Caco-2 (cell line): ENCODE results near the gene GIMAP6. TPM values are rescaled to one million over a fixed set of nuclear protein-coding genes. Genes with fewer than 3 reads are reported as not detected.
"Not testable (repeated sequence)": the region's sequence is repeated elsewhere in the genome, so short reads cannot be mapped to it uniquely, and the experiment has no call there.

Experiments
- BruUV-seq: library from RNA; stranded (reverse); fragments of 400-500 nt; replicated peaks from 2 replicates; lab custom pipeline; 2021; lab: Mats Ljungman, UMichigan
- CTCF ChIA-PET: fragments of 300-600 bp; sonication (Branson Sonifier 250); formaldehyde crosslinking; loops from one replicate; lab custom pipeline; 2022; ENCODE audit warnings: antibody characterized with exemption; lab: Charles Lee
- POLR2A ChIA-PET: fragments of 300-600 bp; sonication (Branson Sonifier 250); formaldehyde crosslinking; loops from one replicate; lab custom pipeline; 2022; ENCODE audit warnings: antibody characterized with exemption; lab: Charles Lee
- DNase-seq, 2 experiments: peaks; one replicate each; pipeline versions ENCODE4 v3.0.0 to v3.0.0-alpha.2; 2020 to 2022
- H3K27me3 ChIP-seq: replicated peaks from 2 replicates; pipeline ENCODE4 v1.6.0; 2011; ENCODE audit warnings: low read length; ENCODE audit not compliant: control insufficient read depth, insufficient read depth
- H3K36me3 ChIP-seq: 2 replicates; pipeline ENCODE4 v1.5.1; 2011; ENCODE audit warnings: low read length; ENCODE audit not compliant: control insufficient read depth, insufficient read depth
- H3K4me1 ChIP-seq: fragments of 250-450 bp; sonication (Bioruptor Pico); 2 replicates; pipeline ENCODE4 v1.5.1; 2020; ENCODE audit warnings: mild to moderate bottlenecking
- H3K4me3 ChIP-seq: 2 replicates; pipeline ENCODE4 v1.5.1; 2011; ENCODE audit warnings: low read depth, mild to moderate bottlenecking, control low read depth, low read length
- H3K9me3 ChIP-seq: fragments of 250-450 bp; sonication (Bioruptor Pico); 2 replicates; pipeline ENCODE4 v1.5.1; 2020; ENCODE audit warnings: mild to moderate bottlenecking, moderate library complexity
- H3K27ac Mint-ChIP-seq: one replicate; pipeline ENCODE4 v1.8.0; 2022; ENCODE audit warnings: mixed read lengths; ENCODE audit not compliant: unreplicated experiment
- H3K27me3 Mint-ChIP-seq: one replicate; pipeline ENCODE4 v1.8.0; 2022; ENCODE audit warnings: mixed read lengths; ENCODE audit not compliant: insufficient read depth, unreplicated experiment
- H3K36me3 Mint-ChIP-seq: one replicate; pipeline ENCODE4 v1.8.0; 2022; ENCODE audit warnings: mild to moderate bottlenecking, mixed read lengths; ENCODE audit not compliant: insufficient read depth, unreplicated experiment
- H3K4me1 Mint-ChIP-seq: one replicate; pipeline ENCODE4 v1.8.0; 2022; ENCODE audit warnings: low read depth, mixed read lengths; ENCODE audit not compliant: unreplicated experiment
- H3K4me3 Mint-ChIP-seq: one replicate; pipeline ENCODE4 v1.8.0; 2022; ENCODE audit warnings: mild to moderate bottlenecking, moderate library complexity, mixed read lengths; ENCODE audit not compliant: unreplicated experiment
- H3K9me3 Mint-ChIP-seq: one replicate; pipeline ENCODE4 v1.8.0; 2022; ENCODE audit warnings: mixed read lengths; ENCODE audit not compliant: unreplicated experiment
- intact Hi-C: fragments of 100-400 bp; cut with micrococcal nuclease; formaldehyde crosslinking; loops from one replicate; pipeline ENCODE4 v1.10.0; 2022; ENCODE audit not compliant: unreplicated experiment
- total RNA-seq: library from RNA; stranded (reverse); gene quantifications from 2 replicates; pipeline ENCODE4 v1.2.3, GENCODE V29; 2022
- TF ChIP-seq, protein P1 (sequence below), 2 experiments: fragments of 200-600 bp in 1 of 2; IDR thresholded peaks; 1 replicate in 1 of 2; 2 replicates in 1 of 2; pipeline versions ENCODE4 v1.5.1 to v1.8.0; 2011 to 2022; ENCODE audit warnings: antibody characterized with exemption in 1 of 2, control low read depth in 1 of 2, inconsistent platforms in 1 of 2, low read depth in 1 of 2, low read length in 1 of 2, mild to moderate bottlenecking in 1 of 2, moderate library complexity in 1 of 2; ENCODE audit not compliant: insufficient read depth in 1 of 2, severe bottlenecking in 1 of 2, unreplicated experiment in 1 of 2

The GIMAP6 gene
- total RNA-seq, 1 experiment from 2014 or later = not detected

DNA sequence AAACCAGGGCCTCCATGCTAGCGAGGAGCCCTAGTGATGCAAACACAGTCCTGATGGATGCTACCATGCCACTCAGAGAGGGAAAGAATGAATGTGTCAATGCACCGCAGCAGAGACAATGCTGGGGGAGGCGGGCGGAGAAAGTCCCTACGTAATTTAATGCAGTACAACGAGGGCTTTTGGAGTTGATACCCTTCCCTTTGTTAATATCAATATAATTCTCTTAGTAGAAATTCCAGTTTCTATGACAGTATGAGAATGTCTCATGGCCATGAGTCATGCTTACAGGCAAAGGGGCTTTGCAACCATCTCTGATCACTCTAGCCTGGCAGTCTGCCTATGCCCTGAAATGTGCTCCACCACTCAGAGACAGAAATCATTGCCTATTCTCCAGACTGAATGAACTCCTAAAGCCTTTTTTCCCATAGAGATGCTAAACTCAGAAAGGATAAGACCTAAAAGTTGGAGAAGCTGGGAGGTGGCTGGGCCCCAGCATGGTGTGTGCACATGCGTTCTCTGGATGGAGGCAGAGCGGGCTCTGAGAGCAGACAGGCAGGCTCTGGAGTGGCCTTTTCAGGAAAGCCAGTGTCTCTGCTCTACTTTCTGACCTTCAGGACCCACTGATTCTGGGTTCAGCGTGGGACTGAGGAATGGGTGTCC lies 33.0 kb upstream of the GIMAP6 start:
- no TSS peak for BruUV-seq
- no peak overlapping the region for H3K27ac Mint-ChIP-seq
- no peak overlapping the region for H3K4me3 Mint-ChIP-seq
- peaks cover 5% of the 10 kb centered on the region for H3K9me3 ChIP-seq
- no peaks in the 10 kb centered on the region for H3K4me1 Mint-ChIP-seq
- no peaks in the 10 kb centered on the region for H3K36me3 ChIP-seq
- H3K4me3 ChIP-seq = no peak overlapping the region
- peaks cover 10% of the 10 kb centered on the region for H3K9me3 Mint-ChIP-seq
- DNase-seq = no peak
- no peaks in the 10 kb centered on the region for H3K36me3 Mint-ChIP-seq
- CTCF ChIA-PET = no interaction called here
- peaks cover 8% of the 10 kb centered on the region for H3K27me3 Mint-ChIP-seq
- intact Hi-C loops = no loop called here
- TF ChIP-seq, protein P1, sequence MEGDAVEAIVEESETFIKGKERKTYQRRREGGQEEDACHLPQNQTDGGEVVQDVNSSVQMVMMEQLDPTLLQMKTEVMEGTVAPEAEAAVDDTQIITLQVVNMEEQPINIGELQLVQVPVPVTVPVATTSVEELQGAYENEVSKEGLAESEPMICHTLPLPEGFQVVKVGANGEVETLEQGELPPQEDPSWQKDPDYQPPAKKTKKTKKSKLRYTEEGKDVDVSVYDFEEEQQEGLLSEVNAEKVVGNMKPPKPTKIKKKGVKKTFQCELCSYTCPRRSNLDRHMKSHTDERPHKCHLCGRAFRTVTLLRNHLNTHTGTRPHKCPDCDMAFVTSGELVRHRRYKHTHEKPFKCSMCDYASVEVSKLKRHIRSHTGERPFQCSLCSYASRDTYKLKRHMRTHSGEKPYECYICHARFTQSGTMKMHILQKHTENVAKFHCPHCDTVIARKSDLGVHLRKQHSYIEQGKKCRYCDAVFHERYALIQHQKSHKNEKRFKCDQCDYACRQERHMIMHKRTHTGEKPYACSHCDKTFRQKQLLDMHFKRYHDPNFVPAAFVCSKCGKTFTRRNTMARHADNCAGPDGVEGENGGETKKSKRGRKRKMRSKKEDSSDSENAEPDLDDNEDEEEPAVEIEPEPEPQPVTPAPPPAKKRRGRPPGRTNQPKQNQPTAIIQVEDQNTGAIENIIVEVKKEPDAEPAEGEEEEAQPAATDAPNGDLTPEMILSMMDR (IDR thresholded peaks at IDR 0.05; ENCODE audit: insufficient read depth in 1 of 2, low read depth in 1 of 2, low read length in 1 of 2, severe bottlenecking in 1 of 2, unreplicated experiment in 1 of 2) = no peak
- H3K4me1 ChIP-seq = no peaks in the 10 kb centered on the region
- POLR2A ChIA-PET = no interaction called here
- H3K27me3 ChIP-seq = no peaks in the 10 kb centered on the region

DNA sequence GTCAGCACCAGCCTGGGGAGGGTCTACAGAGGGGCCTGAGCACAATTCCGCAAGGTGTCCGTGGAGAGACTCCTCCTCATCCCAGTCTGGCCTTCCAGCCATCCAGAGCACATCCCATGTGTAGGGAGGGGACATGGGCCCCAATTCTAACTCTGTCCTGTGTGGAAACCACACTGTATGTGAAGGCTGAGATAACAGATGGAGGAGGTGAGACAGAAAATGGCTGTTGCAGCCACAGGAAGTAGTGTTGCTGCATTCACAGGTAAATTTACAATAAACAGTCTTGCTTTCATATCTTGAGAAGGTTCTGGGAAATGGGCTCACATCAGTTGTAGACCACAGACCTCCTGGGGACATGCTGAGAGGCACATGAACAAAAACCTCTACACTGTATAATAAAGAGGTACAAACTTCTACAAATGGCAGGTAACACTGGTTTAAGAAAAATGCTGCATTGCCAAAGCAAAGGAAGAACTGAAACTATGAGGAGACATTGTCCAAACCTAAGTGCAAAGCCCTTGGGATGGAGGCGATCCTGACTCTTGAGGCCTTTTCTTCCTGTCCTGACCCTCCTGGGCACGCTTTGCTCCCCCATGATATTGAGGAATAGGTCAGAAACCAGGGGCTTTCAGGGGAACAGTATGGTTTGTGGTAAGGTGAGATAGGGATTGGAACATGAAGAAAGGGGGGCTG lies 31.8 kb upstream of the GIMAP6 start:
- peaks cover 8% of the 10 kb centered on the region for H3K27me3 Mint-ChIP-seq
- no peaks in the 10 kb centered on the region for H3K36me3 ChIP-seq
- BruUV-seq = no TSS peak

DNA sequence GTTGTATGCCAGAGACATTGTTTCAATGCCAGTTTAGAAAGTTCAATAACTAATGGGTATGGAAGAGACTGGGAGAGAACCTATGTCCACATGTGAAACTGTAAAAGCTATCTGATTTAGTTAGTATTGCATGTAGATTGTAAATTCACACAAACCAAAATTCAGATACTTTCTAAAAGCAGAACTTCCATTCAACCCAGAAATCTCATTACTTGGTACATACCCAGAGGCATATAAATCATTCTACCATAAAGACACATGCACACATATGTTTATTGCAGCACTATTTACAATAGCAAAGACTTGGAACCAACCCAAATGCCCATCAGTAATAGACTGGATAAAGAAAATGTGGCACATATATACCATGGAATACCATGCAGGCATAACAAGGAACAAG lies 30.6 kb upstream of the GIMAP6 start:
- H3K9me3 ChIP-seq, intact Hi-C loops, DNase-seq, H3K27me3 Mint-ChIP-seq, H3K36me3 ChIP-seq, CTCF ChIA-PET, H3K27me3 ChIP-seq, H3K4me3 ChIP-seq, H3K36me3 Mint-ChIP-seq, H3K4me3 Mint-ChIP-seq, BruUV-seq, H3K4me1 Mint-ChIP-seq, H3K9me3 Mint-ChIP-seq, H3K27ac Mint-ChIP-seq, H3K4me1 ChIP-seq, POLR2A ChIA-PET: not testable (repeated sequence)

More for the DNA sequence above, 31.8 kb upstream of the GIMAP6 start:
- Histone ChIP-seq H3K27me3 (no peaks in the 10 kb centered on the region), H3K4me3 (no peak overlapping the region), H3K9me3 (peaks cover 2% of the 10 kb centered on the region), H3K4me1 (no peaks in the 10 kb centered on the region)
- POLR2A ChIA-PET = no interaction called here
- no peak for DNase-seq
- Mint-ChIP-seq H3K36me3 (no peaks in the 10 kb centered on the region), H3K4me1 (no peaks in the 10 kb centered on the region), H3K9me3 (peaks cover 4% of the 10 kb centered on the region), H3K4me3 (no peak overlapping the region), H3K27ac (no peak overlapping the region)
- CTCF ChIA-PET = no interaction called here
- TF ChIP-seq, protein P1 (IDR thresholded peaks at IDR 0.05; ENCODE audit: insufficient read depth in 1 of 2, low read depth in 1 of 2, low read length in 1 of 2, severe bottlenecking in 1 of 2, unreplicated experiment in 1 of 2) = no peak
- intact Hi-C loops = no loop called here
